ENCODE results near the gene LUZP2. TPM values are rescaled to one million over a fixed set of nuclear protein-coding genes. Genes with fewer than 3 reads are reported as not detected.

Gene LUZP2
- total RNA-seq, 1 experiment from 2014 or later = 3.8 TPM

- TF ChIP-seq GRHL2 (CRISPR knock-in tag; IDR thresholded peaks at IDR 0.05; ENCODE audit: insufficient replicate concordance, severe bottlenecking) (no peak), JAZF1 (CRISPR knock-in tag; IDR thresholded peaks at IDR 0.05) (no peak), HMGA2 (CRISPR knock-in tag; IDR thresholded peaks at IDR 0.05) (no peak), KAT7 (CRISPR knock-in tag; IDR thresholded peaks at IDR 0.05; ENCODE audit: borderline replicate concordance) (no peak)
- TF ChIP-seq, protein P1, sequence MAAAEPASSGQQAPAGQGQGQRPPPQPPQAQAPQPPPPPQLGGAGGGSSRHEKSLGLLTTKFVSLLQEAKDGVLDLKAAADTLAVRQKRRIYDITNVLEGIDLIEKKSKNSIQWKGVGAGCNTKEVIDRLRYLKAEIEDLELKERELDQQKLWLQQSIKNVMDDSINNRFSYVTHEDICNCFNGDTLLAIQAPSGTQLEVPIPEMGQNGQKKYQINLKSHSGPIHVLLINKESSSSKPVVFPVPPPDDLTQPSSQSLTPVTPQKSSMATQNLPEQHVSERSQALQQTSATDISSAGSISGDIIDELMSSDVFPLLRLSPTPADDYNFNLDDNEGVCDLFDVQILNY (CRISPR knock-in tag; IDR thresholded peaks at IDR 0.05) = no peak
- TF ChIP-seq, protein P2, sequence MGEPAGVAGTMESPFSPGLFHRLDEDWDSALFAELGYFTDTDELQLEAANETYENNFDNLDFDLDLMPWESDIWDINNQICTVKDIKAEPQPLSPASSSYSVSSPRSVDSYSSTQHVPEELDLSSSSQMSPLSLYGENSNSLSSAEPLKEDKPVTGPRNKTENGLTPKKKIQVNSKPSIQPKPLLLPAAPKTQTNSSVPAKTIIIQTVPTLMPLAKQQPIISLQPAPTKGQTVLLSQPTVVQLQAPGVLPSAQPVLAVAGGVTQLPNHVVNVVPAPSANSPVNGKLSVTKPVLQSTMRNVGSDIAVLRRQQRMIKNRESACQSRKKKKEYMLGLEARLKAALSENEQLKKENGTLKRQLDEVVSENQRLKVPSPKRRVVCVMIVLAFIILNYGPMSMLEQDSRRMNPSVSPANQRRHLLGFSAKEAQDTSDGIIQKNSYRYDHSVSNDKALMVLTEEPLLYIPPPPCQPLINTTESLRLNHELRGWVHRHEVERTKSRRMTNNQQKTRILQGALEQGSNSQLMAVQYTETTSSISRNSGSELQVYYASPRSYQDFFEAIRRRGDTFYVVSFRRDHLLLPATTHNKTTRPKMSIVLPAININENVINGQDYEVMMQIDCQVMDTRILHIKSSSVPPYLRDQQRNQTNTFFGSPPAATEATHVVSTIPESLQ (CRISPR knock-in tag; IDR thresholded peaks at IDR 0.05) = no peak
- TF ChIP-seq, protein P3, sequence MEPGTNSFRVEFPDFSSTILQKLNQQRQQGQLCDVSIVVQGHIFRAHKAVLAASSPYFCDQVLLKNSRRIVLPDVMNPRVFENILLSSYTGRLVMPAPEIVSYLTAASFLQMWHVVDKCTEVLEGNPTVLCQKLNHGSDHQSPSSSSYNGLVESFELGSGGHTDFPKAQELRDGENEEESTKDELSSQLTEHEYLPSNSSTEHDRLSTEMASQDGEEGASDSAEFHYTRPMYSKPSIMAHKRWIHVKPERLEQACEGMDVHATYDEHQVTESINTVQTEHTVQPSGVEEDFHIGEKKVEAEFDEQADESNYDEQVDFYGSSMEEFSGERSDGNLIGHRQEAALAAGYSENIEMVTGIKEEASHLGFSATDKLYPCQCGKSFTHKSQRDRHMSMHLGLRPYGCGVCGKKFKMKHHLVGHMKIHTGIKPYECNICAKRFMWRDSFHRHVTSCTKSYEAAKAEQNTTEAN (CRISPR knock-in tag; IDR thresholded peaks at IDR 0.05) = no peak
- TF ChIP-seq, protein P4, sequence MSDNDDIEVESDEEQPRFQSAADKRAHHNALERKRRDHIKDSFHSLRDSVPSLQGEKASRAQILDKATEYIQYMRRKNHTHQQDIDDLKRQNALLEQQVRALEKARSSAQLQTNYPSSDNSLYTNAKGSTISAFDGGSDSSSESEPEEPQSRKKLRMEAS (CRISPR knock-in tag; IDR thresholded peaks at IDR 0.05) = no peak
Measured at GRCh38 chr11:24524156-24524555, 27.3 kb downstream of the LUZP2 start (continued).

GRCh38 chr11:24531528-24531927 lies 34.7 kb downstream of the LUZP2 start:
- TF ChIP-seq GTF2I (CRISPR knock-in tag; conservative IDR thresholded peaks at IDR 0.05) (no peak), SMAD3 (CRISPR knock-in tag; IDR thresholded peaks at IDR 0.05; ENCODE audit: borderline replicate concordance) (no peak), MLX (CRISPR knock-in tag; IDR thresholded peaks at IDR 0.05) (no peak), ZNF317 (CRISPR knock-in tag; IDR thresholded peaks at IDR 0.05; ENCODE audit: borderline replicate concordance, low read depth) (no peak), ZBTB21 (CRISPR knock-in tag; IDR thresholded peaks at IDR 0.05; ENCODE audit: borderline replicate concordance) (no peak), NR2C2 (CRISPR knock-in tag; IDR thresholded peaks at IDR 0.05) (no peak), ZNF232 (CRISPR knock-in tag; IDR thresholded peaks at IDR 0.05) (no peak), ERG (CRISPR knock-in tag; IDR thresholded peaks at IDR 0.05) (no peak), SOX15 (CRISPR knock-in tag; IDR thresholded peaks at IDR 0.05) (no peak), TP53 (CRISPR knock-in tag; IDR thresholded peaks at IDR 0.05) (no peak), MXD4 (CRISPR knock-in tag; IDR thresholded peaks at IDR 0.05; ENCODE audit: borderline replicate concordance) (no peak), TCF7 (CRISPR knock-in tag; IDR thresholded peaks at IDR 0.05; ENCODE audit: low read depth) (no peak), FOXK1 (CRISPR knock-in tag; IDR thresholded peaks at IDR 0.05) (no peak), HMGXB4 (CRISPR knock-in tag; IDR thresholded peaks at IDR 0.05) (no peak), CREM (CRISPR knock-in tag; IDR thresholded peaks at IDR 0.05) (no peak)
- TF ChIP-seq, protein P5, sequence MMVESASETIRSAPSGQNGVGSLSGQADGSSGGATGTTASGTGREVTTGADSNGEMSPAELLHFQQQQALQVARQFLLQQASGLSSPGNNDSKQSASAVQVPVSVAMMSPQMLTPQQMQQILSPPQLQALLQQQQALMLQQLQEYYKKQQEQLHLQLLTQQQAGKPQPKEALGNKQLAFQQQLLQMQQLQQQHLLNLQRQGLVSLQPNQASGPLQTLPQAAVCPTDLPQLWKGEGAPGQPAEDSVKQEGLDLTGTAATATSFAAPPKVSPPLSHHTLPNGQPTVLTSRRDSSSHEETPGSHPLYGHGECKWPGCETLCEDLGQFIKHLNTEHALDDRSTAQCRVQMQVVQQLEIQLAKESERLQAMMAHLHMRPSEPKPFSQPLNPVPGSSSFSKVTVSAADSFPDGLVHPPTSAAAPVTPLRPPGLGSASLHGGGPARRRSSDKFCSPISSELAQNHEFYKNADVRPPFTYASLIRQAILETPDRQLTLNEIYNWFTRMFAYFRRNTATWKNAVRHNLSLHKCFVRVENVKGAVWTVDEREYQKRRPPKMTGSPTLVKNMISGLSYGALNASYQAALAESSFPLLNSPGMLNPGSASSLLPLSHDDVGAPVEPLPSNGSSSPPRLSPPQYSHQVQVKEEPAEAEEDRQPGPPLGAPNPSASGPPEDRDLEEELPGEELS (CRISPR knock-in tag; IDR thresholded peaks at IDR 0.05) = no peak
- no peaks in the 10 kb centered on the region for H3K9me3 Mint-ChIP-seq
- no peaks in the 10 kb centered on the region for H3K4me1 Mint-ChIP-seq
- H3K27ac Mint-ChIP-seq = no peak overlapping the region
- H3K27me3 Mint-ChIP-seq (ENCODE audit: low read depth) = no peaks in the 10 kb centered on the region
- POLR2A ChIA-PET = no interaction called here
- no peak overlapping the region for H3K4me3 Mint-ChIP-seq
- CTCF ChIA-PET = no interaction called here
- H3K36me3 Mint-ChIP-seq = no peaks in the 10 kb centered on the region
- ATAC-seq (no peak), DNase-seq (ENCODE audit: low spot score) (no peak)
